ENCODE results near the gene DCST1.

Gene DCST1

GRCh38 chr1:155085504-155086127 lies 52.0 kb downstream of the DCST1 start:
- DNase-seq (ENCODE audit: low read depth in 1 of 2, low spot score in 1 of 2): peak; percentile 52 to 70

DNA sequence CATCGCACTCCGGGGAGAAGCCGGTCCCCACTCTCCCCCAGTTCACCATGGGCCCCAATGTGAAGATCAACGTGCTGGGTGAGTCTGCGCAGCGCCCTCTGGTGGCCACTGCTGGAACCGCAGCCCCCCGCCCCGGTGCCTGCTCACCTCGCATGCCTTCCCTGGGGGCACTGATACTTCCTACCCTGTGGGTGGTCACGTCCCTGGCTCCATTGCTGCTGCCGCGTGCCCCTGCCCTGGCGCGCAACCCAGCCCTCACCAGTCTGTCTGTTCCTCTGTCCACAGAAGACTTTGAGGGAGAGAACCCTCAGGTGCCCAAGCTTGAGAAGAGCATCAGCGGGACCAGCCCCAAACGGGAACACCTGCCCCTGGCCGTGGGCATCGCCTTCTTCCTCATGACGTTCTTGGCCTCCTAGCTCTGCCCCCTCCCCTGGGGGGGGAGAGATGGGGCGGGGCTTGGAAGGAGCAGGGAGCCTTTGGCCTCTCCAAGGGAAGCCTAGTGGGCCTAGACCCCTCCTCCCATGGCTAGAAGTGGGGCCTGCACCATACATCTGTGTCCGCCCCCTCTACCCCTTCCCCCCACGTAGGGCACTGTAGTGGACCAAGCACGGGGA lies 52.6 kb downstream of the DCST1 start:
- peak; percentile 68 to 73 for DNase-seq (ENCODE audit: low read depth in 1 of 2, low spot score in 1 of 2)

DNA sequence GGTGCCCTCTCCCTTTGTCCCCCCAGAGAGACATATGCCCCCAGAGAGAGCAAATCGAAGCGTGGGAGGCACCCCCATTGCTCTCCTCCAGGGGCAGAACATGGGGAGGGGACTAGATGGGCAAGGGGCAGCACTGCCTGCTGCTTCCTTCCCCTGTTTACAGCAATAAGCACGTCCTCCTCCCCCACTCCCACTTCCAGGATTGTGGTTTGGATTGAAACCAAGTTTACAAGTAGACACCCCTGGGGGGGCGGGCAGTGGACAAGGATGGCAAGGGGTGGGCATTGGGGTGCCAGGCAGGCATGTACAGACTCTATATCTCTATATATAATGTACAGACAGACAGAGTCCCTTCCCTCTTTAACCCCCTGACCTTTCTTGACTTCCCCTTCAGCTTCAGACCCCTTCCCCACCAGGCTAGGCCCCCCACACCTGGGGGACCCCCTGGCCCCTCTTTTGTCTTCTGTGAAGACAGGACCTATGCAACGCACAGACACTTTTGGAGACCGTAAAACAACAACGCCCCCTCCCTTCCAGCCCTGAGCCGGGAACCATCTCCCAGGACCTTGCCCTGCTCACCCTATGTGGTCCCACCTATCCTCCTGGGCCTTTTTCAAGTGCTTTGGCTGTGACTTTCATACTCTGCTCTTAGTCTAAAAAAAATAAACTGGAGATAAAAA lies 53.4 kb downstream of the DCST1 start:
- no peak for DNase-seq (ENCODE audit: low read depth in 1 of 2, low spot score in 1 of 2)

GRCh38 chr1:155091071-155092051 lies 57.7 kb downstream of the DCST1 start:
- DNase-seq (ENCODE audit: low read depth in 1 of 2, low spot score in 1 of 2): peak; percentile 79 to 85

DNA sequence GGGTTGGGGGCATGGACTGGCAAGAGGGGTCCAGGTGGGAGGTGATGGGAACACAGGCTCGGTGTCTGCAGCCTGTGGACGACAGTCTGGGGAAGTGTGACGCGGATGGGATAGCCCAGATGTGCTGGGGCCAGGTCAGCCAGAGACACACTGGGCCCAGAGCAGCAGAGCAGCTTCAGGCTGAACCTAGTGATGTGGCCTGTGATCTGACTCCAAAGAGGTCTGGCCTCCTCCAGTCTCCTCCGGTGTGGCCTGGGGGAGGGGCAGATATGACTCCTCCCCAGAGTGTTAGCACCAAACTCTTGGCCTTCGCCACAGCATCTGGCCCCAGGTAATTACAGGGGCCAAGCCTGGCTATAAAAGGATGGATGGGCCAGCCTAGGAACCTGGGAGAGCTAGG lies 58.5 kb downstream of the DCST1 start:
- DNase-seq (ENCODE audit: low read depth in 1 of 2, low spot score in 1 of 2): no peak

DNA sequence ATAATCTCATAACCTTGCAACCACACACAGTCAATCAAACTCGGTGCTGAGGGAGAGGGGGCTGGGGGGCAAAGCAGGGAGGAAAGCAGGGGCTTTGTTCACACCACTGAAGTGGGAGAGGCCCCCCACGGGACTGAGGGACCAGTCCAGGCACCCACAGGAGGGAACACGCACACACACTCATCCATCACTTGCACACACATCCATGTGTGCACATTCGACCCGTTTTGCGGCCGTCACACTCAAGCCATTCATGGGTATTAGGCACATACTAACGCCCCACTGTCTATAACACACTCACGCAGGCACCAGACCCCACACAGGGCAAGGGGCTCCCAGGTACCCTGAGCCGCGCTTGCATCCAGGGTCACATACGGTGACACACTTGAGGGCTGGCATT lies 59.0 kb downstream of the DCST1 start:
- DNase-seq (ENCODE audit: low read depth in 1 of 2, low spot score in 1 of 2): no peak

DNA sequence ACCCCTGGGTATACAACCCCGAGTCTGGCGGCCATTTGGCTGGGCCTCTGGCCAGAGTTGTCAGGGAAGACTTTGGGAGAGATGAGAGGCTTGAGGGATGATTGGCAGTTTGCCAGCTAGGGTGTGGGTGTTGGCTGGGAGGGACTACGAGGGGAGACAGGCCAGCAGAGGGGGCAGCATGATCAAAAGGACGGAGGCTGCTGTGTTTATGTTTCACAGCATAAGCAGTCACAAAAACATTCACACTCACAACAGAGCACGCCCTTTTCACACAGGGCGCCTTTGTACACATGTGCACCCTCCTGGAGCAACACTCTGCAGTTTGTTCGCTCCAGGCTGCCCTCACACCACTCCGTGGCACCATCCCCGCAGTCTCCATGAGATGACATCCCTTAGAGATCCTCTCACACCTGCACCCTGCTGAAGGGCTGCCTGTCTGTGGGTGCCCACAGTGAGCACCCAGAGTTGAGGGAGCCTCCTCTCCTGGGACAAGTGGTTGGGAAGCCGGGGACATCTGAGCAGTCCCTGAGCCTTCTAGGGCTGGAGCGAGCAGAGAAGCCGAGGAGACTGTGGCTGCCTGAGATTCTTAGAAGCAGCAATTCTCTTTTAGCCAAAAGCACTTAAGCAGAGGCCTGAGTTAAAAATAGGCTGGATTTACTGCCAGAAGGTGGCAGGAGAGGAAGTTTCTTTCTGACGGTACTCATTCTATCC lies 60.4 kb downstream of the DCST1 start:
- no peak for DNase-seq (ENCODE audit: low read depth in 1 of 2, low spot score in 1 of 2)

- DNase-seq (ENCODE audit: low read depth in 1 of 2, low spot score in 1 of 2): no peak
Measured at GRCh38 chr1:155094622-155094948, 61.0 kb downstream of the DCST1 start.

GRCh38 chr1:155099331-155099730 lies 65.7 kb downstream of the DCST1 start:
- DNase-seq (ENCODE audit: low read depth in 1 of 2, low spot score in 1 of 2): no peak

Measured in activated CD4-positive, alpha-beta T cell treated with anti-CD3 and anti-CD28 coated beads, Interleukin-2, amount 50 U/mL, for 24 hours (primary cell).